ENCODE results near the gene ROCK2. TPM values are rescaled to one million over a fixed set of nuclear protein-coding genes. Genes with fewer than 3 reads are reported as not detected.

Gene ROCK2
- total RNA-seq, 4 donors from 2014 or later, result 42.0 to 85.4 (median 70.7) TPM

GRCh38 chr2:11389551-11390398 lies 45.3 kb upstream of the ROCK2 start:
- TF ChIP-seq POLR2A (IDR thresholded peaks at IDR 0.05), result no peak
- TF ChIP-seq, protein P1, sequence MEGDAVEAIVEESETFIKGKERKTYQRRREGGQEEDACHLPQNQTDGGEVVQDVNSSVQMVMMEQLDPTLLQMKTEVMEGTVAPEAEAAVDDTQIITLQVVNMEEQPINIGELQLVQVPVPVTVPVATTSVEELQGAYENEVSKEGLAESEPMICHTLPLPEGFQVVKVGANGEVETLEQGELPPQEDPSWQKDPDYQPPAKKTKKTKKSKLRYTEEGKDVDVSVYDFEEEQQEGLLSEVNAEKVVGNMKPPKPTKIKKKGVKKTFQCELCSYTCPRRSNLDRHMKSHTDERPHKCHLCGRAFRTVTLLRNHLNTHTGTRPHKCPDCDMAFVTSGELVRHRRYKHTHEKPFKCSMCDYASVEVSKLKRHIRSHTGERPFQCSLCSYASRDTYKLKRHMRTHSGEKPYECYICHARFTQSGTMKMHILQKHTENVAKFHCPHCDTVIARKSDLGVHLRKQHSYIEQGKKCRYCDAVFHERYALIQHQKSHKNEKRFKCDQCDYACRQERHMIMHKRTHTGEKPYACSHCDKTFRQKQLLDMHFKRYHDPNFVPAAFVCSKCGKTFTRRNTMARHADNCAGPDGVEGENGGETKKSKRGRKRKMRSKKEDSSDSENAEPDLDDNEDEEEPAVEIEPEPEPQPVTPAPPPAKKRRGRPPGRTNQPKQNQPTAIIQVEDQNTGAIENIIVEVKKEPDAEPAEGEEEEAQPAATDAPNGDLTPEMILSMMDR (IDR thresholded peaks at IDR 0.05 in 4 of 5, conservative IDR thresholded peaks at IDR 0.05 in 1 of 5), result no peak
- no peak overlapping the region for H3K27ac ChIP-seq
- no peaks in the 10 kb centered on the region for H3K27me3 ChIP-seq
- intact Hi-C loops (cut with DNase I; ENCODE audit: low total_unique reads) (no loop called here), in situ Hi-C loops (cut with MboI; ENCODE audit: low sequenced_read_pairs in 4 of 4) (no loop called here)
- H3K4me1 ChIP-seq, result peaks cover 20 to 23% of the 10 kb centered on the region in 2 donors
- ATAC-seq (no peak), DNase-seq (no peak)
- no peak overlapping the region for H3K4me3 ChIP-seq
- H3K36me3 ChIP-seq, result no peaks in the 10 kb centered on the region
- no peaks in the 10 kb centered on the region for H3K9me3 ChIP-seq

DNA sequence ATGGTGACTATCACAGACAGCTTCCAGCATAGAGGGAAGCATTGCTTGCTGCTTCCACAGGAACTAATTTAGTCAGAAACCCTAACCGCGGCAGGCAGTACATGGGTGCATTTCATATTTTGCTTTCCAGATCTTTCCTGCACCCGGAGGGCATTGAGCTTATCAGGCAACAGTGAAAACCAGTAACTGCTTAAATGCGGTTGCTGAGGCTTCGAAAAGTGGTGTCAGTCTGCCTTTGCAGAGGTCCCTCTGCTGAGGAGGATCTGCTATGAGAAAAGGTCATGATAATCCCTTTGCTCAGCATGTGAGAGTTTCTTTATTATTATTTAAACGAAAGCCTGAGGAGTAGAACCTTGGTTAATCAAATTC lies 44.6 kb upstream of the ROCK2 start:
- Histone ChIP-seq H3K36me3 (no peaks in the 10 kb centered on the region), H3K4me1 (peaks cover 19 to 23% of the 10 kb centered on the region in 2 donors), H3K27ac (no peak overlapping the region), H3K27me3 (no peaks in the 10 kb centered on the region), H3K4me3 (no peak overlapping the region), H3K9me3 (no peaks in the 10 kb centered on the region)
- no peak for DNase-seq
- ATAC-seq, result no peak
- no peak for TF ChIP-seq POLR2A (IDR thresholded peaks at IDR 0.05)
- TF ChIP-seq, protein P1 (IDR thresholded peaks at IDR 0.05 in 4 of 5, conservative IDR thresholded peaks at IDR 0.05 in 1 of 5), result no peak
- in situ Hi-C loops (cut with MboI; ENCODE audit: low sequenced_read_pairs in 4 of 4), result no loop called here
- intact Hi-C loops (cut with DNase I; ENCODE audit: low total_unique reads), result no loop called here

DNA sequence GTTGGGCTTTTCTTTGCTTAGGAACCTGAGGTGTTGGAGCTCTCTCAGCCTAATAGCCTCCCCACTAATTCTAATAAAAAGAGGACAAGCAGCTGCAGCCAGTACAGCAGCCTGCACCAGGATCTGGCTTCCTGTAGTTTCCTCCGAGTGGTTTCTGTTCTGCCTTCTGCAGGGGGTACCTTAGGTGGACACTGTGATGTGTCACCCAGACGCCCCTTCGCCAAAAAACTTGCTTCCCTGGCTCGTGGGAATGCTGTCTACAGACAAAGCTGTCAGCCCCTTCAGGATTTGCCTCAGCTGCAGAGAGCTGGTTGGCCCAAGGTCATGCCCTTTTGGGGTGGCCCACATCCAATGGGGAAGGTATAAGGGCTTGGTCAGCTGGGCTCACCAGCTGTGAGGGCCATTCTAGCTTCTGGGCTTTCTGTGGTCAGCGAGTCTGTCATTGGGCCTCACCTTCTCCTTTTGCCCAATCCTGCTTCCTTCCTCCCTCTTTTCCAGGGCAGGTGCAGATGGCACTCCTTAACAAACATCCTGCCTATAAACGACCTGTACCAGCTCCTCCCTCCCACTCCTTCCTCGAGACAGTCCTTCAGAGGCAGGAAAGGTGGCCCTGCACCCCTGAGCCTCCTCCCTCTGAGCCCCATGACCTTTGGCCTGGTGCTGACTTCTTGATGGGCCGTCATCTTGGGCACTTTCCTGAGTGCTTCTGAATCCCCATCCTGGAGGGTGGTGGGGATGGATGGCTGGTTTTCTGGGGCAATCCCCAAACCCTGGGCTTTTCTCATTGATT lies 44.0 kb upstream of the ROCK2 start:
- intact Hi-C loops (cut with DNase I; ENCODE audit: low total_unique reads) (no loop called here), in situ Hi-C loops (cut with MboI; ENCODE audit: low sequenced_read_pairs in 4 of 4) (no loop called here)
- no peak for ATAC-seq
- TF ChIP-seq POLR2A (IDR thresholded peaks at IDR 0.05), result no peak
- TF ChIP-seq, protein P1 (IDR thresholded peaks at IDR 0.05 in 4 of 5, conservative IDR thresholded peaks at IDR 0.05 in 1 of 5), result no peak
- Histone ChIP-seq H3K36me3 (no peaks in the 10 kb centered on the region), H3K27ac (no peak overlapping the region), H3K4me3 (no peak overlapping the region), H3K27me3 (no peaks in the 10 kb centered on the region), H3K9me3 (no peaks in the 10 kb centered on the region), H3K4me1 (peaks cover 13 to 23% of the 10 kb centered on the region in 2 donors)
- DNase-seq, result no peak

- H3K27me3 ChIP-seq, result no peaks in the 10 kb centered on the region
- H3K36me3 ChIP-seq, result no peaks in the 10 kb centered on the region
- TF ChIP-seq, protein P1 (IDR thresholded peaks at IDR 0.05 in 4 of 5, conservative IDR thresholded peaks at IDR 0.05 in 1 of 5), result no peak
- no peak for TF ChIP-seq POLR2A (IDR thresholded peaks at IDR 0.05)
- H3K27ac ChIP-seq, result no peak overlapping the region
- no peak for ATAC-seq
- intact Hi-C loops (cut with DNase I; ENCODE audit: low total_unique reads), result no loop called here
- peaks cover 9 to 23% of the 10 kb centered on the region in 2 donors for H3K4me1 ChIP-seq
- H3K4me3 ChIP-seq, result no peak overlapping the region
- H3K9me3 ChIP-seq, result no peaks in the 10 kb centered on the region
- DNase-seq, result no peak
- in situ Hi-C loops (cut with MboI; ENCODE audit: low sequenced_read_pairs in 4 of 4), result no loop called here
Observed at GRCh38 chr2:11387843-11388242, 43.4 kb upstream of the ROCK2 start.
